CD4-positive, alpha-beta T cell treated with Interferon alpha-2 for 1 hour (primary cell): ENCODE data around the gene SLC4A3.

ENCODE experiments used
- DNase-seq, 2 donors: peaks; one replicate each; pipeline ENCODE4 v3.0.0-alpha.2; 2020 to 2022

The SLC4A3 gene, protein sequence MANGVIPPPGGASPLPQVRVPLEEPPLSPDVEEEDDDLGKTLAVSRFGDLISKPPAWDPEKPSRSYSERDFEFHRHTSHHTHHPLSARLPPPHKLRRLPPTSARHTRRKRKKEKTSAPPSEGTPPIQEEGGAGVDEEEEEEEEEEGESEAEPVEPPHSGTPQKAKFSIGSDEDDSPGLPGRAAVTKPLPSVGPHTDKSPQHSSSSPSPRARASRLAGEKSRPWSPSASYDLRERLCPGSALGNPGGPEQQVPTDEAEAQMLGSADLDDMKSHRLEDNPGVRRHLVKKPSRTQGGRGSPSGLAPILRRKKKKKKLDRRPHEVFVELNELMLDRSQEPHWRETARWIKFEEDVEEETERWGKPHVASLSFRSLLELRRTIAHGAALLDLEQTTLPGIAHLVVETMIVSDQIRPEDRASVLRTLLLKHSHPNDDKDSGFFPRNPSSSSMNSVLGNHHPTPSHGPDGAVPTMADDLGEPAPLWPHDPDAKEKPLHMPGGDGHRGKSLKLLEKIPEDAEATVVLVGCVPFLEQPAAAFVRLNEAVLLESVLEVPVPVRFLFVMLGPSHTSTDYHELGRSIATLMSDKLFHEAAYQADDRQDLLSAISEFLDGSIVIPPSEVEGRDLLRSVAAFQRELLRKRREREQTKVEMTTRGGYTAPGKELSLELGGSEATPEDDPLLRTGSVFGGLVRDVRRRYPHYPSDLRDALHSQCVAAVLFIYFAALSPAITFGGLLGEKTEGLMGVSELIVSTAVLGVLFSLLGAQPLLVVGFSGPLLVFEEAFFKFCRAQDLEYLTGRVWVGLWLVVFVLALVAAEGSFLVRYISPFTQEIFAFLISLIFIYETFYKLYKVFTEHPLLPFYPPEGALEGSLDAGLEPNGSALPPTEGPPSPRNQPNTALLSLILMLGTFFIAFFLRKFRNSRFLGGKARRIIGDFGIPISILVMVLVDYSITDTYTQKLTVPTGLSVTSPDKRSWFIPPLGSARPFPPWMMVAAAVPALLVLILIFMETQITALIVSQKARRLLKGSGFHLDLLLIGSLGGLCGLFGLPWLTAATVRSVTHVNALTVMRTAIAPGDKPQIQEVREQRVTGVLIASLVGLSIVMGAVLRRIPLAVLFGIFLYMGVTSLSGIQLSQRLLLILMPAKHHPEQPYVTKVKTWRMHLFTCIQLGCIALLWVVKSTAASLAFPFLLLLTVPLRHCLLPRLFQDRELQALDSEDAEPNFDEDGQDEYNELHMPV

GRCh38 chr2:219627103-219628100 is at the start of gene SLC4A3:
TSS of gene SLC4A3 (plus strand) at chr2:219627630. CDS start at chr2:219627993, 363 bp downstream.
- no peak for DNase-seq

DNA sequence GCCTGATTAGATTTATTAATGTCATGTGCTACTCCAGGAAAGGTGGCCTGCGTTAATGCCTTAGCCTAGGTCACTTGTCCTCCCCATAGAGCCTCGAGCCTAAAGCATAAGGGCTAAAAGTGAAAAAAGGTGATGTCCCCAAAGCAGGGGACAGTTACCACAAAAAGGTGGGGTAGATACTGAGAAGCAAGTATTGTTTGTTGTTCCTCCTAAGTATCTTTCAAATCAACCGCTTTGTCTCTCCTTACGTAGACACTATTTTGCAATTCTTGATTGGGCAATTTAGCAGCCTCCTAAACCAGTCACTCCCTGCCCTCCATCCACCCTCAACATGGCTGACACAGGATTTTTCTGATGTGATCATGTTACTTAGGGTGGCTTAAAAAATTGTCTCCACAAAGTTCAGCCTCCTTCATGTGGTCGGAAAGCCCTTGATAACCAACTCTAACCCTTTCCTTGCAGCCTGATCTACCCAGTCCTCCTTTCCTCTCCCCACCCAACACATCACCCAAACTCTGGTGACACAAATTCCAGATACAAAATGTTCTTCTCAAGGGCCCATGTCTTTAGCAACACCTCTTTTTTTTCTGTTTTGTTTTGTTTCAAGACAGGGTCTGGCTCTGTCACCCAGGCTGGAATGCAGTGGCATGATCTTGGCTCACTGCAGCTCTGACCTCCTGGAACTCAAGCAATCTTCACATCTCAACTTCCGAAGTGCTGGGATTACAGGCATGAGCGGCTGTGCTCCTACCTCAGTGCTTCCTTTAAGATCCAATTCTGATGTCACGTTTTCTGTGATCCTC is 48.4 kb upstream of the SLC4A3 start:
- no peak for DNase-seq

DNA sequence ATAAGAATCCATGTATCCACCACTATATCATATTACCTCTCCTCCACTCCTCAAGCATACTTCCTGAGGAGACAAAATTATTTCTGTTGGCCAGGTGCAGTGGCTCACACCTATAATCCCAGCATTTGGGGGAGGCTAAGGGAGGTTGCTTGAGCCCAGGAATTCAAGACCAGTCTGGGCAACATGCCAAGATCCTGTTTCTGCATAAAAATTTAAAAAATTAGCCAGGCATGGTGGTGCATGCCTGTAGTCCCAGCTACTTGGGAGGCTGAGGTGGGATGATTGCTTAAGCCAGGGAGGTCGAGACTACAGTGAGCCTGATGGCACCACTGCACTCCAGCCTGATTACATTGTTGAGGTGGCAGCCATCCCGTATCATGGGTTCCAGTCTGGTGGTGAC is 46.1 kb upstream of the SLC4A3 start:
- DNase-seq: no peak

DNA sequence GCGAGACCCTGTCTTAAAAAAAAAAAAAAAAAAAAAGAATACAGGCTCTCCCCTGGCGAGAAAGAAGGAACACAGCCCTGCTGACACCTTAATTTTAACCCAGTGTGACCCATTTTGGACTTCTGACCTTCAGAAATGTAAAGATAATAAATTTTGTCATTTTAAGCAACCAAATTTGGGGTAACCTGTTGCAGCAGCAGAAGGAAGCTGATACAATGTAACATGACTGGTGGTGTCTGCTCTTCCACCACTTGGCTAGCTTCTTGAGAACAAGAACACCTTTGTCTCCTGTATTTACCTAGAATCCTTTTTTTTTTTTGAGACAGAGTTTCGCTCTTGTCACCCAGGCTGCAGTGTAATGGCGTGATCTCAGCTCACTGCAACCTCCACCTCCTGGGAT is 36.3 kb upstream of the SLC4A3 start:
- no peak for DNase-seq

DNA sequence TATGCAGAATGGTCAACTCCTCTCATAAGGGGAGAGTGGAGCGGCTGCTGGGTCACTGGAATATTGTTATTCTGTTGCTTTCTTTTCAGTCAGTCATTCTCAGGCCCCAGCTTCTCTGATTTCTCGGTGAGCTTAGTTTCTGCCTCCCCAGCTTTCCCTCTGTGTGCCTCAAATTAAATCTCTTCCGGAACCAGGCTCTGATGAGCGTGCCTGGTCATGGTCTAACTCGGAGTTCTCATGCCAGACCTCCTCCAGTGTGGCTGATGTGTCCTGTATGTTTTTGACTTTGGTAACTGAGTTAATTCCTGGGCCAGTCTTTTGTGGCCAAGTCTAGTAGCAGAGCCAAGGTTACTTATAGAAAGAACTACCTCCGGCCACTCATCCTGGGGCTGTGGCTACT is 34.7 kb upstream of the SLC4A3 start:
- DNase-seq: no peak

DNA sequence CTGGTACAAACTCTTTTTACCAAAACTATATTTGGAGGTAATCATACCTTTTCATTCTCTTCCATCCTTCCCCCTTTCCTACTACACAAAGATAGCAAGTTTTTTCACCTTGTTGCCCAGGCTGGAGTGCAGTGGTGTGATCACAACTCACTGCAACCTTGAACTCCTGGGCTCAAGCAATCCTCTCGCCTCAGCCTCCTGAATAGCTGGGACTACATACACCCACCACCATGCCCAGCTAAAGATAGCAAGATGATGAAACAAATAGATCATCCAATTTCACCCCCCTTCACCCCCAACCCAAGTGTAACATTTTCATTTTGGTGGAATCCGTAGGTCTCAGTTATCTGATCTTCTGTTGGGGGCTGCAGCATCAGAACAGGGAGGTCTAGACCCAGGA is 34.3 kb upstream of the SLC4A3 start:
- no peak for DNase-seq

DNA sequence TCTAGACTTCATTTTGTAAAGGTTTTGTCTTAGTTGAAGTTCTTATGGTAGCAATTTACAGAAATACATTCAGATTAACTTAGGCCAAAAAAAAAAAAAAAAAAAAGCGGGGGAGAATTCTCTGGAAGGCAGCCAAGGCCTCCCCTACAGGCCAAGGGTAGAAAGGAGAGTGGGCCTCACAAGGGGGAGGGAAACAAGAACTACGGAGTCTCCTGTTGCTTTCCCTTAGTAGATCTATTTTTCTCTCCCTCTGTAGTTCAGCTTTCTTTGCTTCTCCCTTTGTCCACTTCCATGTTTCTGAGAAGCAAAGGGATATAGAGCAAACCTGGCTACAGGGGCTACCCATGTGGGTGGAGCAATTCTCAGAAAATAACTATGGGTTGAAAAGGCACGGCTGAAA is 32.2 kb upstream of the SLC4A3 start:
- DNase-seq: no peak

- no peak for DNase-seq
Measured at GRCh38 chr2:219596954-219597551, 30.4 kb upstream of the SLC4A3 start.

GRCh38 chr2:219597552-219598307 is 29.7 kb upstream of the SLC4A3 start, which contains the start of gene STK11IP:
TSS of gene STK11IP (plus strand) at chr2:219597857. CDS start at chr2:219598120, 263 bp downstream.
- peak; percentile 87 to 88 for DNase-seq

DNA sequence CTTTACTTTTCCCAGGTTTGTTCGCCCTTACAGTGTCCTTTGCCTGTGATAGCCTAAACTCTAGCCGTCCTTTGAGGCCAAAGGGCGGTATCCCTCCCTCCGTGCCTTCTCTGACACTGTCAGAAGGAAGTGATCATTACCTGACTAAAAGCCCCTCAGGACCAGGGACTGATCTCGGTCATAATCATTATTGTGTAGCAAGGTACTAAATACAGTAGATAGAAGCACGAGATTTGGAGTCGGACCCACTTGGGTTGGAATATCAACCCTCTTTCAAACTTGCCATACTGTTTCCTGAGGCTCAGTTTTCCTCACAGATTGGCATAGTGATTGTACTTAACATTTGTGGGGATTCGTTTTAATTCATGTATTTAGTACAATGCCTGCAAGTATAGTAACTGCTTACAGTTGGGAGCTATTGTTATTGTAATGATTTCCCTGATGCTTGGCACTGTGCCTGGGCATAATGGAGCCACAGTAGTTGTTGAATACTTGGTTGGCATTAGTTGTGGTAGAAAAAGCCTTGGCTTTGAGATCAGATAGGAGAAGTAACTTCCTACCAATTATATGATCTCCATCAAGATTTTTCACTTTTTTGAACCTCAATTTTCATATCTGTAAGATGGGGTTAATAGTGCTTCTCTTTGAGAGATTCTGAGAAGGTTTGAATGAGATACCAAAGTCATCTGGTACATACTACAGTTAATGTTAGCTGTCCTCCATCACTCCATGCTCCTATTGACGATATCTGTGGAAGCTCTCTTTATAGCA is 28.9 kb upstream of the SLC4A3 start:
- no peak for DNase-seq

DNA sequence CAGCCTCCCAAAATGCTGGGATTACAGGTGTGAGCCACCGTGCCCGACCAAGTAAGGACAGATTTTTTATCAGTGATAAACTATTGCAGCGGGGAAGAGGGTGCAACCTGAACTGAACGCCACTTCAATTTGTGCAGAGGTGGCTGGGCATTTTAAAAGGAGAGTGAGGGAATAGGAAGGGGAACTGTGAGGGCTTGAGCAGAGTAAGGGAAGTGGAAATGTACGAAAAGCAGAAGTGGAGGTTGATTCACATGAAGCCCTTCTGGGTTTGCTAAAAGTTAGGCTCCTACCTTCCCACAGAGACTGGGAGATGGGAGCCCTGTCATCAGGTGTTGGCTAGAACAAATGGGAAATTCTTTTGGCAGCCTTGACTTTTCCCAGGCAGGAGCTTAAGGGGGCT is 23.7 kb upstream of the SLC4A3 start:
- DNase-seq: no peak

- DNase-seq: no peak
Measured at GRCh38 chr2:219605607-219605954, 21.8 kb upstream of the SLC4A3 start.

DNA sequence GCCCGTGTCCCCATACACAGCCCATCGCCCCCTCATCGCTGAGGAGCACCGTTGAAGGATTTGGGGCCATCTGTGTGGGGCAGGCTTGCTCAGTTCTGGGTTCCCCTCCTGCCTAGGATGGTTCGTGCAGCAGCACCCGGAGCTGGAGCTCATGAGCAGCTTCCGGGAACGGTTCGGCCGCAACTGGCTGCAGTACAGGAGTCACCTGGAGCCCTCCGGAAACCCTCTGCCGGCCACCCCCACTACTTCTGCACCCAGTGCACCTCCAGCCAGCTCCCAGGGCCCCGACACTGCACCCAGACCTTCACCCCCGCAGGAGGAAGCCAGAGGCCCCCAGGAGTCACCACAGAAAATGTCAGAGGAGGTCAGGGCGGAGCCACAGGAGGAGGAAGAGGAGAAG is 19.5 kb upstream of the SLC4A3 start:
- no peak for DNase-seq

GRCh38 chr2:219608399-219608964 is 18.9 kb upstream of the SLC4A3 start:
- no peak for DNase-seq

GRCh38 chr2:219609149-219609750 is 18.2 kb upstream of the SLC4A3 start:
- DNase-seq: no peak

- DNase-seq: no peak
Measured at GRCh38 chr2:219611306-219611705, 16.1 kb upstream of the SLC4A3 start.

DNA sequence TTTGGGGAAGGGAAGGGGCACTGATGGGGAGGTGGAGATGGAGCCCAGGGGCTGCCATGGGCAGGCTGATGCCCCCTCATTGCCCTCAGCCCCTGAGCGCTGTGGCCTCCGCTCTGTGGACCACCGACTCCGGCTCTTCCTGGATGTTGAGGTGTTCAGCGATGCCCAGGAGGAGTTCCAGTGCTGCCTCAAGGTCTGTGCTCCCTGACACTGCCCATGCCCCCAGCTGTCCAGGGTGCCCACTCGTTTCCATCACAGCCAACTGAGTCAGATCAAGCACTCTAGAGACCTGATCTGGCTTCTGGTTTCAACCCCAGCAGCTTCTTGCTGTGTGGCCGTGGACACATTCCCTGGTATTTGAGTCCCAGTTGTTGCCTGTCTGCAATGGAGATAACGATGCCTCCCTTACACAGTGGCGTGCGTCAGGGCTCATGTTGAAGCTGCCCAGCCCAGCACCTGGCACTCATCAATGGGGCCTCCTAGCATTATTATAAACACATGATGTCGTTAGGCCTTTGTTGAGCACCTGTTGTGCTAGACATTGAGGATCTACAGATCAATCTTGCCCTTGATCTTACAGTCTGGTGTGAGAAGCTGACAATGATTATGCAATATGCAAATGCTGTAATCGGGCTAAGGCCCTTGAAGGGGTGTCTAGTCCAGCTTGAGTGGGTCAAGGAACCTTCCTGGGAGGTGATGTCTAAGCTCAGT is 15.4 kb upstream of the SLC4A3 start:
- DNase-seq: no peak
